Neural cell (in vitro differentiated cells): Measurements from ENCODE around the gene TSEN54. TPM values are rescaled to one million over a fixed set of nuclear protein-coding genes. Genes with fewer than 3 reads are reported as not detected.

Source experiments
- H2AFZ ChIP-seq: fragments of 200-600, 300-800 bp; sonication (generic), shearing (Covaris generic); 2 replicates; pipeline ENCODE4 v1.6.0; 2014; ENCODE audit warnings: low read depth, mild to moderate bottlenecking, antibody characterized with exemption, low read length, moderate library complexity
- H3F3A ChIP-seq: fragments of 200-600 bp; shearing (Covaris generic); 2 replicates; pipeline ENCODE4 v1.6.1; 2016; ENCODE audit warnings: mild to moderate bottlenecking, moderate library complexity, mixed read lengths, antibody characterized with exemption, low read length; ENCODE audit not compliant: insufficient read depth, poor library complexity, severe bottlenecking
- H3K27ac ChIP-seq: fragments of 200-600, 300-800 bp; sonication (generic), shearing (Covaris generic); 2 replicates; pipeline ENCODE4 v1.5.1; 2014; ENCODE audit warnings: mild to moderate bottlenecking, low read length, moderate library complexity
- H3K27me3 ChIP-seq: fragments of 300-800, 200-600 bp; sonication (generic), shearing (Covaris generic); 2 replicates; pipeline ENCODE4 v1.6.0; 2014; ENCODE audit warnings: mild to moderate bottlenecking, low read depth, low read length, moderate library complexity; ENCODE audit not compliant: insufficient read depth
- H3K36me3 ChIP-seq: fragments of 300-800, 200-600 bp; sonication (generic), shearing (Covaris generic); 2 replicates; pipeline ENCODE4 v1.5.1; 2014; ENCODE audit warnings: mild to moderate bottlenecking, antibody characterized with exemption, low read length, moderate library complexity; ENCODE audit not compliant: insufficient read depth
- H3K4me2 ChIP-seq: fragments of 300-800, 200-600 bp; sonication (generic), shearing (Covaris generic); 2 replicates; pipeline ENCODE4 v1.6.0; 2014; ENCODE audit warnings: mild to moderate bottlenecking, low read length
- H3K4me3 ChIP-seq: fragments of 300-800, 200-600 bp; sonication (generic), shearing (Covaris generic); 2 replicates; pipeline ENCODE4 v1.5.1; 2014; ENCODE audit warnings: mild to moderate bottlenecking, low read length, moderate library complexity
- H3K79me2 ChIP-seq: fragments of 200-600 bp; shearing (Covaris generic); replicated peaks from 2 replicates; pipeline ENCODE4 v1.6.0; 2014; ENCODE audit warnings: mild to moderate bottlenecking, low read length, moderate library complexity; ENCODE audit not compliant: insufficient read depth
- H3K9ac ChIP-seq: fragments of 300-800, 200-600 bp; sonication (generic), shearing (Covaris generic); 2 replicates; pipeline ENCODE4 v1.6.1; 2016; ENCODE audit warnings: mild to moderate bottlenecking, low read length, mixed read lengths
- H3K9me2 ChIP-seq: fragments of 200-600 bp; shearing (Covaris generic); 2 replicates; pipeline ENCODE4 v1.6.1; 2016; ENCODE audit warnings: mild to moderate bottlenecking, low read length, mixed read lengths; ENCODE audit not compliant: insufficient read depth
- H3K9me3 ChIP-seq: fragments of 200-600, 300-800 bp; sonication (generic), shearing (Covaris generic); 2 replicates; pipeline ENCODE4 v1.6.1; 2016; ENCODE audit warnings: mild to moderate bottlenecking, mixed run types, low read length, moderate library complexity, mixed read lengths
- H4K20me1 ChIP-seq: fragments of 200-600 bp; shearing (Covaris generic); 2 replicates; pipeline ENCODE4 v1.6.1; 2016; ENCODE audit warnings: mild to moderate bottlenecking, mixed run types; ENCODE audit not compliant: insufficient read depth
- EP300 ChIP-seq: fragments of 450-650 bp; conservative IDR thresholded peaks from 2 replicates; pipeline ENCODE4 v1.6.1; 2014; ENCODE audit warnings: antibody characterized with exemption, mild to moderate bottlenecking, moderate library complexity; ENCODE audit not compliant: poor library complexity, severe bottlenecking
- EZH2 ChIP-seq: fragments of 200-600, 300-800 bp; shearing (Covaris generic), sonication (generic); IDR thresholded peaks from 2 replicates; pipeline ENCODE4 v1.6.1; 2014; ENCODE audit warnings: antibody characterized with exemption, low read length, borderline replicate concordance, mild to moderate bottlenecking; ENCODE audit not compliant: insufficient read depth, poor library complexity, severe bottlenecking
- MXI1 ChIP-seq: fragments of 450-650 bp; conservative IDR thresholded peaks from 2 replicates; pipeline ENCODE4 v1.6.1; 2014; ENCODE audit warnings: antibody characterized with exemption, mild to moderate bottlenecking; ENCODE audit not compliant: poor library complexity, severe bottlenecking
- POLR2AphosphoS5 ChIP-seq: IDR thresholded peaks from 2 replicates; pipeline ENCODE4 v1.6.1; 2012
- RAD21 ChIP-seq: fragments of 450-650 bp; conservative IDR thresholded peaks from 2 replicates; pipeline ENCODE4 v1.6.1; 2014; ENCODE audit warnings: antibody characterized with exemption, mild to moderate bottlenecking, moderate library complexity
- SMC3 ChIP-seq: fragments of 450-650 bp; conservative IDR thresholded peaks from 2 replicates; pipeline ENCODE4 v1.6.1; 2014; ENCODE audit warnings: antibody characterized with exemption, mild to moderate bottlenecking, moderate library complexity; ENCODE audit not compliant: poor library complexity
- TAF1 ChIP-seq: IDR thresholded peaks from 2 replicates; pipeline ENCODE4 v1.6.1; 2012; ENCODE audit warnings: low read depth
- polyA minus RNA-seq: library from RNA; depleted of rRNA, polyadenylated mRNA; stranded (reverse); fragments of >200 nt; gene quantifications from 2 replicates; pipeline ENCODE4 v1.2.3, GENCODE V29; 2014
- polyA plus RNA-seq: library from polyadenylated mRNA; depleted of rRNA; stranded (reverse); fragments of >200 nt; gene quantifications from 2 replicates; pipeline ENCODE4 v1.2.3, GENCODE V29; 2014
- TF ChIP-seq, protein P1 (sequence below): fragments of 450-650 bp; IDR thresholded peaks from 2 replicates; pipeline ENCODE4 v1.5.1; 2014; ENCODE audit warnings: antibody characterized with exemption, mild to moderate bottlenecking, moderate library complexity; ENCODE audit not compliant: poor library complexity, severe bottlenecking
- TF ChIP-seq, protein P2 (sequence below): IDR thresholded peaks from 2 replicates; pipeline ENCODE4 v1.6.1; 2012; ENCODE audit warnings: borderline replicate concordance

The TSEN54 gene
- polyA plus RNA-seq (32.2 and 37.7 TPM in 2 replicates), polyA minus RNA-seq (10.4 and 23.9 TPM in 2 replicates)

DNA sequence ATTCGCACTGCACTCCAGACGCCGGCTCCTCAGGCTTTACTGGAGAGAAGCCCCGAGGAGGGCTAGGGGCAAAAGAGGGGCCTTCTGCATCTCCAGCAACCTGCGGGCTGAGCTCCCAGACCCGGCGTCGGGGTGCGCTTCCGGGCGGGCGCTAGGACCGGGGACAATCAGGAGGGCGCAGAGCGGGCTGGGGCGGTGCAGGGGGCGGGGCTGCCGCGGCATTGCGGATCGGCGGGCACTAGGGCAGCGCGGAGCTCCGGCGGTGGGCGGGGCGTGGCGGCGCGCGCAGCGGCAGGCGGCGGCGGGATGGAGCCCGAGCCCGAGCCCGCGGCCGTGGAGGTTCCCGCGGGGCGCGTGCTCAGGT lies at the start of gene TSEN54:
Gene TSEN54, plus strand, starts transcription at position 274 of the 364 bp plus-strand sequence. Its CDS starts 33 bp downstream, at position 307.
- Histone ChIP-seq H3K27ac (peak within 1 kb of the TSS; percentile 87), H3K9me3 (no peaks in the 10 kb centered on the region), H3K4me2 (peak within 1 kb of the TSS; percentile 89), H3K4me3 (peak within 1 kb of the TSS; percentile 95), H4K20me1 (no peaks in the 10 kb centered on the region), H3K9me2 (no peaks in the 10 kb centered on the region), H3K79me2 (peaks cover 17% of the 10 kb centered on the region), H3K27me3 (no peaks in the 10 kb centered on the region), H3K9ac (peak within 1 kb of the TSS; percentile 90), H2AFZ (peak within 1 kb of the TSS; percentile 97), H3F3A (no peaks in the 10 kb centered on the region), H3K36me3 (no peaks in the 10 kb centered on the region)
- TF ChIP-seq, protein P1, sequence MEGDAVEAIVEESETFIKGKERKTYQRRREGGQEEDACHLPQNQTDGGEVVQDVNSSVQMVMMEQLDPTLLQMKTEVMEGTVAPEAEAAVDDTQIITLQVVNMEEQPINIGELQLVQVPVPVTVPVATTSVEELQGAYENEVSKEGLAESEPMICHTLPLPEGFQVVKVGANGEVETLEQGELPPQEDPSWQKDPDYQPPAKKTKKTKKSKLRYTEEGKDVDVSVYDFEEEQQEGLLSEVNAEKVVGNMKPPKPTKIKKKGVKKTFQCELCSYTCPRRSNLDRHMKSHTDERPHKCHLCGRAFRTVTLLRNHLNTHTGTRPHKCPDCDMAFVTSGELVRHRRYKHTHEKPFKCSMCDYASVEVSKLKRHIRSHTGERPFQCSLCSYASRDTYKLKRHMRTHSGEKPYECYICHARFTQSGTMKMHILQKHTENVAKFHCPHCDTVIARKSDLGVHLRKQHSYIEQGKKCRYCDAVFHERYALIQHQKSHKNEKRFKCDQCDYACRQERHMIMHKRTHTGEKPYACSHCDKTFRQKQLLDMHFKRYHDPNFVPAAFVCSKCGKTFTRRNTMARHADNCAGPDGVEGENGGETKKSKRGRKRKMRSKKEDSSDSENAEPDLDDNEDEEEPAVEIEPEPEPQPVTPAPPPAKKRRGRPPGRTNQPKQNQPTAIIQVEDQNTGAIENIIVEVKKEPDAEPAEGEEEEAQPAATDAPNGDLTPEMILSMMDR, result no peak
- TF ChIP-seq SMC3 (no peak), EP300 (no peak), POLR2AphosphoS5 (peak; percentile 62), EZH2 (no peak), MXI1 (no peak), TAF1 (peak; percentile 80), RAD21 (no peak)
- TF ChIP-seq, protein P2, sequence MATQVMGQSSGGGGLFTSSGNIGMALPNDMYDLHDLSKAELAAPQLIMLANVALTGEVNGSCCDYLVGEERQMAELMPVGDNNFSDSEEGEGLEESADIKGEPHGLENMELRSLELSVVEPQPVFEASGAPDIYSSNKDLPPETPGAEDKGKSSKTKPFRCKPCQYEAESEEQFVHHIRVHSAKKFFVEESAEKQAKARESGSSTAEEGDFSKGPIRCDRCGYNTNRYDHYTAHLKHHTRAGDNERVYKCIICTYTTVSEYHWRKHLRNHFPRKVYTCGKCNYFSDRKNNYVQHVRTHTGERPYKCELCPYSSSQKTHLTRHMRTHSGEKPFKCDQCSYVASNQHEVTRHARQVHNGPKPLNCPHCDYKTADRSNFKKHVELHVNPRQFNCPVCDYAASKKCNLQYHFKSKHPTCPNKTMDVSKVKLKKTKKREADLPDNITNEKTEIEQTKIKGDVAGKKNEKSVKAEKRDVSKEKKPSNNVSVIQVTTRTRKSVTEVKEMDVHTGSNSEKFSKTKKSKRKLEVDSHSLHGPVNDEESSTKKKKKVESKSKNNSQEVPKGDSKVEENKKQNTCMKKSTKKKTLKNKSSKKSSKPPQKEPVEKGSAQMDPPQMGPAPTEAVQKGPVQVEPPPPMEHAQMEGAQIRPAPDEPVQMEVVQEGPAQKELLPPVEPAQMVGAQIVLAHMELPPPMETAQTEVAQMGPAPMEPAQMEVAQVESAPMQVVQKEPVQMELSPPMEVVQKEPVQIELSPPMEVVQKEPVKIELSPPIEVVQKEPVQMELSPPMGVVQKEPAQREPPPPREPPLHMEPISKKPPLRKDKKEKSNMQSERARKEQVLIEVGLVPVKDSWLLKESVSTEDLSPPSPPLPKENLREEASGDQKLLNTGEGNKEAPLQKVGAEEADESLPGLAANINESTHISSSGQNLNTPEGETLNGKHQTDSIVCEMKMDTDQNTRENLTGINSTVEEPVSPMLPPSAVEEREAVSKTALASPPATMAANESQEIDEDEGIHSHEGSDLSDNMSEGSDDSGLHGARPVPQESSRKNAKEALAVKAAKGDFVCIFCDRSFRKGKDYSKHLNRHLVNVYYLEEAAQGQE, result peak; percentile 81

DNA sequence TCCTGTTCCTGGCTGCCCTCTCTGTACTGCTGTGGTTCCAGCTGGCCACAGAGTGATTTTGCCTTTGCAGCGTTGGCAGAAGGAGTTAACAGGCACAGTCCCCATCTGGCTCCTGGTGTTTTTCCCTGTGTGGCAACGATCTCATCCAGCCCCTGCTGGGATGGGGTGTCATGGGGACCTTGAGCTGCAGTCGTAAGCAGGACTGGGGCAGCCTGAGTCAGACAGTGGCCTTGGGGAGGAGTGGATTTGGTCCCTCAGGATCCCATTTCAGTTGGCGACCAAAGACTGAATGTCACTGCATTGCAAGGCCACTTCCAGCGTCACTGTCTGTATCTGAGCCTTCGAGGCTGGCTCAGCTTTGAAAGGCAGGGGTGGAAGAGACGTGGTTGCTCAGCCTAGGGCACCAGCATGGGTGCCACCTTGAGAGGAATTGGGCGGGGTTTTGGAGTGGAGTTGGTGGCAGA lies 48.0 kb upstream of the TSEN54 start:
- no peaks in the 10 kb centered on the region for H3F3A ChIP-seq
- H3K27me3 ChIP-seq, result no peaks in the 10 kb centered on the region
- no peaks in the 10 kb centered on the region for H3K36me3 ChIP-seq
- H3K9me2 ChIP-seq, result no peaks in the 10 kb centered on the region
- H2AFZ ChIP-seq, result no peak overlapping the region
- H3K27ac ChIP-seq, result no peak overlapping the region
- H4K20me1 ChIP-seq, result no peaks in the 10 kb centered on the region
- H3K4me2 ChIP-seq, result no peak overlapping the region
- peaks cover 4% of the 10 kb centered on the region for H3K79me2 ChIP-seq
- no peaks in the 10 kb centered on the region for H3K9me3 ChIP-seq
- H3K9ac ChIP-seq, result no peak overlapping the region
- H3K4me3 ChIP-seq, result no peak overlapping the region
- TF ChIP-seq, protein P2, result no peak
- TF ChIP-seq POLR2AphosphoS5, result no peak
- TF ChIP-seq, protein P1, result no peak
- no peak for TF ChIP-seq SMC3
- TF ChIP-seq EP300, result no peak
- TF ChIP-seq TAF1, result no peak
- TF ChIP-seq RAD21, result no peak
- no peak for TF ChIP-seq EZH2
- no peak for TF ChIP-seq MXI1
